Activated CD4-positive, CD25-positive, alpha-beta regulatory T cell (primary cell): ENCODE results near the gene USP47.
A peak's percentile ranks its signal among the peaks of the same experiment; 100 is the strongest.

Source experiments
- DNase-seq, 4 experiments: peaks; one replicate each; lab custom pipeline; 2025; lab: John Stamatoyannopoulos, UW

USP47 gene

GRCh38 chr11:11966354-11966741 is 124.6 kb downstream of the USP47 start:
- no peak for DNase-seq

GRCh38 chr11:11966826-11967668 is 125.3 kb downstream of the USP47 start:
- DNase-seq: peak; percentile 29 to 48 (median 37)

- DNase-seq: no peak
Measured at GRCh38 chr11:11967669-11968510, 126.1 kb downstream of the USP47 start.

DNA sequence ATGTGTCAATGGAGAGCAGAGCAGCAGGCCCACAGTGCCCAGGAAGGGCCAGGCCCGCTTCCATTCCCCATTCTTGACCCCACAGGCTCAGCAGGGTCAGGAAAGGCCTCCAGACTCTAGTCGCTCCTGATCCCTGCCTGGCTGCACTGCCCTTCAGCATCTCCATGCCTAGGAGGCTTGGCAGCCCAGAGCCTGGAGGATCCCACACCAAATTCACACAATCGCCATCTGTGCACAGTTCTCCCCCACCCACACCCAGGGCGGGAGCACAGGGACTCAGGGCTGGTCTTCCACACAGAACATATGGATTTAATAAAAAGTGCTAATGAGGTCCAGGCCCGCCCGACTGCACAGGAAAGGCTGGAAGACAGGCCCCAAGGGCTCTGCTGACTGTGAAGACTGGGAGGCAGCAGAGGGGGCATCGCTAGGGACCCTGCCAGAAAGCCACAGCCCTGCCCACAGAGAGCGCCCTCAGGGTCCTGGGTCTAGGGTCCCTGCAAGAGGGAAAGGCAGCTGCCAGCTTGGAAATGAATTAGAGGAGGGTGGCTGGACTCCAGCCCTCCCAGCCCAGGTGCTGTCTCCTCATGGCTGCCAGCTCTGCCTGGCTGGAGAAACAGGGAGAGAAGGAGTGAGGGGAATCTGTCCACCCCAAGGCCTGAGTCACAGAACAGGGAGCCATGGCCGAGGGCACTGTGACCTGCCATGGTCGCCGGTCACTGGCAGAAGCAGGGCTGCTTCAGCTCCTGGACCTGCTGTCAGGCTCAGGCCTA is 126.9 kb downstream of the USP47 start:
- DNase-seq: no peak

- no peak for DNase-seq
Measured at GRCh38 chr11:11969380-11970215, 127.8 kb downstream of the USP47 start.

DNA sequence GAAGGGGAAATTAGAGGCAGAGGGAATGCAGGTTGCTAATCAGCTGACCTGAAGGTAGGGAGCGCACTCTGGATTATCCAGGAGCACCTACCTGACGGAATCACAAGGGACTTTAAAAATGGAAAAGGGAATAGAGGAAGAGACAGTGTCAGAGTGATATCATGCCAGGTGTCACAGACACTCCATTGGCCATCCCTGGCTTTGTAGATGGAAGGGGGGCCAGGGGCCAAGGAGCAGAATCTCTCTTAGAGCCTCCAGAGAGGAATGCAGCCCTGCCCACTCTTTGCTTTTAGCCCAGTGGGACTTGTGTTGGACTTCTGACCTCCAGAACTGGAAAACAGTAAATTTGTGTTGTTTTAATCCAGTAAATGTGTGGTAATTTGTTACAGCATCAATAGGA is 128.8 kb downstream of the USP47 start:
- DNase-seq: no peak

- no peak for DNase-seq
Measured at GRCh38 chr11:11971906-11972547, 130.3 kb downstream of the USP47 start.

- DNase-seq: no peak
Measured at GRCh38 chr11:11972730-11973341, 131.1 kb downstream of the USP47 start.

- DNase-seq: no peak
Measured at GRCh38 chr11:11973361-11973800, 131.6 kb downstream of the USP47 start.

DNA sequence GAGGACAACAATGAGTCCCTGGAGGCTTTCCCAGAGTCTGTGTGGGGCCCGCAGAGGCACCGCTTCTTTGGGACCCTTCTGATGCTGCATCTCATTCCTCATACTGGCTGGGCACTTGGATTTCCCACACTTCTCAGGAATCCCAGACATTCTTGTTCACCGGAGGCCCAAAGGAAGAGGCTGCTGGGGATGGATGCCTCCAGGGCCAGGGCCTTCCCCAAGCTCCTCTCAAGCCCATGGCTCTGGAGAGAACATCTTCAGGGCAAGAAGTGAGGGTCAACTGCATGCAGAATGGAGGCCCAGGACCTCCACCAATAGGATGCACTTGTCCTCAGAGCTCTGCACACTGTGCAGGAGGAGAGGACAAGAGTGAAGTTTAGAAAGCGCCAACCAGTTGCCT is 132.1 kb downstream of the USP47 start:
- DNase-seq: no peak

DNA sequence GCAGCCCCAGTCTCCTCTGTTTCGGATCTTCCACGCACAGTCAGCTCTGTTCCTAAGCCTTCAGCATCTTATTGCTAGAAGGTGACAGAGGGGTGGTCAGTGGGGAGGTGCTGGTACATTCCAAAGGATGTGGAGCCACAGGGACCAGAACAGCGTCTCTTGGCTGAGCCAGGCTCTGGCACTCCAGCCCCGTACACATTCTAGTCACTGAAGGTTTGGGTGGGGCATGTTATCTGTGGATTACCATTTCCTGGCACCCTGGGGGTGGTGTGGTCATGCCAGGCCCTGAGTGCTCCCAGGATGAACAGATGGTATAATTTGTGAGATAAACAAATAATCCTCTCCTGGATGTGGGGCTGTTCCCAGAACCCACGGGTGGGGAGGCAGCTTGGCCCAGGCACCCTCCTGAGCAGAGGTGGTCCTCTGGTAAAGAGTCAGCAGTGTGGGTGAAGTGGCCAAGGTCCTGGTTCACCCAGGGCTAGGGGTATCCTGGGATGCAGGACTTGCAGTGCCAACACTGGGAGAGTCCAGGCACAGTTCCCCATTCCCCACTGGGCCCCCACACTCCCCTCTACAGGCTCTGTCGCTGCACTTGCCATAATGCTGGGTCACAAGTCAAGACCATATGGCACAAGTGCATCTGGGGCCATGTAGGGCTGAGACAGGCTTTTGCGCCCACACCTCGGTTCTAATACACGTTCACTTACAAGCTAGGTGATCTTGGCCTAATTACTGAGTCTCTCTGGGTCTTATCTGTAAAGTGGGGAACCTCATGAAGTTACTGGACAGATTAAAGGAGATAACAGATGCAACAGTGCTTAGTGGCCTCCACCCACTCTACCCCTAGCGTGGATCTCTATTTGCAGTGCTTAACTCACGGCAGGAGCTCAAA is 133.7 kb downstream of the USP47 start:
- no peak for DNase-seq

GRCh38 chr11:11976481-11977127 is 134.8 kb downstream of the USP47 start:
- no peak for DNase-seq

DNA sequence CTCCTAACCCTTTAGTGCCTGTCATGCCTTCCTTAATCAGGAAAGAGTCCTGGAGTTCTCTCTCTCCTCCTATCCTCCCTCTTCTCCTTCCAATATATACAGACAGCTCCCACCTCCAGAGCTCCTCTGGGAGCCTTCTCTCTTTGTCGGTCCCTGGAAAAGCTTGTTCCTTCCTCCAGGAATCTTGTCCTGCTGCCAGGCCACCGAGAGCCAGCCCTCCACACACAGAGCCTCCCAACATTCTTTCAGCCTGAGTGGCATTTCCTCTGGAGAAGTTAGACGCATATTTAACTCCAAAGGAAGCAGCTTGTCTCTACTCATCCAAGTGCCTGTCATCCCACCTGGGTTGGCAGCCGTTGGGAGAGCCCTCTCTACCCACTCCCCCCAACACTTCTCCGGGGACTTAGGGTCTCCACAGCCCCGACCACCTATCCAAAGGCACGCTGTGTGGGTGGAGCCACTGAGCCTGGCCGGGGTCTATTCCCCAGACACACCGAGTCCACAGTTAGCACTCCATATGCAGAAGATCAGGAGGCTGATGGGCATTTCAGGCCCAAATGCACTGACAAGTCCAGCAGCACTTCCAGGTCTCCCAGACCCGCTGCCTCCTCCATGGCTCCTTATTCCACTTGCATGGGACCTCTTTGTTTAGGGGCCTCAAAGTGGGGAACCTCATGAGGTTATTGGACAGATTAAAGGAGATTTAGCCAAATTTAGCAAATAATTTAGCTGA is 135.6 kb downstream of the USP47 start:
- no peak for DNase-seq

DNA sequence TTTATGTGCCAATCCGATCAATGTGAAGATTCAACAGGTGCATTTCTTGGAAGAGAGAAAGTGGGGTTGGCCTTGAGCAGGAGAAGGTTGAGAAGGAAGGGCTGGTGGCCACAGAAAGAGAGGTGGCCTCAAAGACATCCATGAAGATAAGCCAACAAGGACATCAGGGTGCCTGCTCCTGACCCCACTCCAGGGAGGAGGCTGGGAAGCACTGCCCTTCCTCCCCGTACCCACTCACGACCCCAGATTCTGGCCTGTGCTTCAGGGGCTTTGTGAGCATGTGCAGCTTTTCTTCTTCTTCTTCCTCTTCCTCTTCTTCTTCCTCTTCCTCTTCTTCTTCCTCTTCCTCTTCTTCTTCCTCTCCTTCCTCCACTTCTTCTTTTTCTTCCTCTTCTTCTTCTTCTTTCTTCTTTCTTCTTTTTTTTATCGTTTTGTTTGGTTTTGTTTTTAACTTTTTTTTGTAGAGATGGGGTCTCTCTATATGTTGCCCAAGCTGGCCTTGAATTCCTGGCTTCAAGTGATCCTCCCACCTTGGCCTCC is 136.4 kb downstream of the USP47 start:
- DNase-seq: no peak

- no peak for DNase-seq
Measured at GRCh38 chr11:11978792-11979487, 137.2 kb downstream of the USP47 start.

DNA sequence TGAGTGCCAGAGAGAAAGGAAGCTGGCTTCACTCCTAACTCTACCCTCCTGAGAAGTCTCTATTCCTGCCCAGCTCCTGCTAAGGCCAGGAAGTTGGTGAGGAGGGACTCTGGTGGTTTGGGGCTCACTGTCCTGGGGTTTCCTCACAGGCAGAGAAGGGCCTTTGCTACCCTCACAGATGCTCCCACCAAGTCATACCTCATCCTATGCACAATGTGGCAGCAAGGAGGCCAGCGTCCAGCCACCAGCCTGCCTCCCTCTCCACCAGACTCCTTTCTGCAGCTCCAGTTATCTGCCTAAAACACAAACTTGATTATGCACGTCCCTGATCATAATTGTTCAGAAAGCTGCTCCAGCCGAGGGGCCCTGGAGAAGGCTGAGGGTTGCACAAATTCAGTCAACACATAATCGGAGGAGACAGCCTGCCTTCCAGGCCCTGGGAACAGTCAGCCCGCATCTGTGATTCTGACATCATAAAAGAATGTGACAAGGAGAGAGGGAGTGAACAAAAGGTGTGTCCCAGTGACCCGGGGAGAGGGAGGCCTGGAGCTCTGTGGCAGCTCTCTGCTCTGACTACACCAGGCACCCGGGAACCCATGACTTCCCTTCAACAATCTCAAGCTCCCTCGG is 137.8 kb downstream of the USP47 start:
- DNase-seq: no peak

DNA sequence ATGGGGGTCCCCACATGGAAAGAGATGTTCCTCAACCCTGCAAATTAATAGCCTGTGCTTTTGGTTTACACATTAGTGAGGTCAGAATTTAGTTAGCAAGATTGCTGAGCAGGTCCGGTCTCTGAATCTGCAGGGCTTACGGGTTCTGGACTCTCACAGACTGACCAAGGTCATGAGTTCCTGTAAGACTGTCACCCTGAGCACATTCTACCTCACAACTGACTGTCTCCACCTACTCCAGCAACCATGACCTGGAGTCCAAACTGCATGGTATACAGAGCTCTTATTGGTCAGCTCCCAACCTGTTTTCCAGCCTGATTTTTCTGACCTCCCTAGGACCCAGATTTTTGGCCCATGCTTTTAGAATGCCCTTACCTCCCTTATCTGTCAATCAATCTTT is 138.4 kb downstream of the USP47 start:
- no peak for DNase-seq
